ENCODE data around the gene RTN4IP1. TPM values are rescaled to one million over a fixed set of nuclear protein-coding genes. Genes with fewer than 3 reads are reported as not detected.

RTN4IP1 gene
- total RNA-seq, 6 donors from 2014 or later: 1.6 to 5.9 (median 4.3) TPM

GRCh38 chr6:106540432-106540831 is 88.9 kb downstream of the RTN4IP1 start:
- Histone ChIP-seq H3K4me1 (peaks cover 0 to 16% (median 1%) of the 10 kb centered on the region in 4 donors), H3K27ac (no peak overlapping the region), H3K36me3 (peaks cover 2 to 14% (median 6%) of the 10 kb centered on the region in 4 donors), H3K4me3 (no peak overlapping the region), H3K9me3 (no peaks in the 10 kb centered on the region), H3K27me3 (no peaks in the 10 kb centered on the region)
- no peak for DNase-seq
- ATAC-seq (ENCODE audit: low FRiP score in 2 of 2): no peak
- no peak for TF ChIP-seq POLR2AphosphoS5 (IDR thresholded peaks at IDR 0.05)
- no peak for TF ChIP-seq EP300 (IDR thresholded peaks at IDR 0.05)
- no peak for TF ChIP-seq POLR2A (IDR thresholded peaks at IDR 0.05)
- no peak for TF ChIP-seq CTCF (IDR thresholded peaks at IDR 0.05)

- H3K36me3 ChIP-seq: peaks cover 0 to 13% (median 6%) of the 10 kb centered on the region in 4 donors
- no peaks in the 10 kb centered on the region for H3K9me3 ChIP-seq
- no peaks in the 10 kb centered on the region for H3K27me3 ChIP-seq
- WGBS, 2 donors: 69 to 76% methylated on average over 9 of the region's 9 CpGs
- H3K4me1 ChIP-seq: peaks cover 0 to 16% (median 1%) of the 10 kb centered on the region in 4 donors
- DNase-seq (peak; percentile 33 to 53), ATAC-seq (ENCODE audit: low FRiP score in 2 of 2) (peak in 1 of 2 donors; percentile 37)
- TF ChIP-seq EP300 (IDR thresholded peaks at IDR 0.05) (no peak), POLR2A (IDR thresholded peaks at IDR 0.05) (no peak), CTCF (IDR thresholded peaks at IDR 0.05) (no peak), POLR2AphosphoS5 (IDR thresholded peaks at IDR 0.05) (no peak)
- no peak overlapping the region for H3K4me3 ChIP-seq
- peak overlapping the region in 1 of 4 donors; percentile 33 for H3K27ac ChIP-seq
These were observed 89.4 kb downstream of the RTN4IP1 start for GRCh38 chr6:106539936-106540335.

- H3K27ac ChIP-seq: peak overlapping the region in 1 of 4 donors; percentile 9
- H3K9me3 ChIP-seq: no peaks in the 10 kb centered on the region
- DNase-seq (peak in 1 of 2 donors; percentile 54), ATAC-seq (ENCODE audit: low FRiP score in 2 of 2) (peak in 1 of 2 donors; percentile 75)
- H3K4me1 ChIP-seq: peaks cover 0 to 16% (median 1%) of the 10 kb centered on the region in 4 donors
- WGBS, 2 donors: 38 to 78% methylated on average over 1 of the region's 1 CpG
- peaks cover 0 to 2% (median under 1%) of the 10 kb centered on the region in 4 donors for H3K36me3 ChIP-seq
- TF ChIP-seq POLR2A (IDR thresholded peaks at IDR 0.05) (no peak), EP300 (IDR thresholded peaks at IDR 0.05) (no peak), CTCF (IDR thresholded peaks at IDR 0.05) (no peak)
- H3K4me3 ChIP-seq: no peak overlapping the region
- H3K27me3 ChIP-seq: no peaks in the 10 kb centered on the region
These were observed 91.2 kb downstream of the RTN4IP1 start for GRCh38 chr6:106538145-106538544.

- H3K4me1 ChIP-seq: peaks cover 0 to 16% (median 1%) of the 10 kb centered on the region in 4 donors
- H3K36me3 ChIP-seq: no peaks in the 10 kb centered on the region
- TF ChIP-seq POLR2AphosphoS5 (IDR thresholded peaks at IDR 0.05) (no peak), CTCF (IDR thresholded peaks at IDR 0.05) (no peak), POLR2A (IDR thresholded peaks at IDR 0.05) (no peak), EP300 (IDR thresholded peaks at IDR 0.05) (no peak)
- 74 to 83% methylated on average over 8 of the region's 8 CpGs for WGBS, 2 donors
- H3K9me3 ChIP-seq: no peaks in the 10 kb centered on the region
- no peak for ATAC-seq (ENCODE audit: low FRiP score in 2 of 2)
- no peak for DNase-seq
- H3K4me3 ChIP-seq: no peak overlapping the region
- peak overlapping the region in 1 of 4 donors; percentile 9 for H3K27ac ChIP-seq
- H3K27me3 ChIP-seq: no peaks in the 10 kb centered on the region
These were observed 91.6 kb downstream of the RTN4IP1 start for GRCh38 chr6:106537662-106538061.

GRCh38 chr6:106536851-106537250 is 92.4 kb downstream of the RTN4IP1 start:
- Histone ChIP-seq H3K4me1 (peaks cover 0 to 16% (median 1%) of the 10 kb centered on the region in 4 donors), H3K36me3 (peaks cover 0 to 1% (median 0%) of the 10 kb centered on the region in 4 donors), H3K4me3 (no peak overlapping the region), H3K27ac (no peak overlapping the region), H3K27me3 (no peaks in the 10 kb centered on the region), H3K9me3 (no peaks in the 10 kb centered on the region)
- no peak for TF ChIP-seq EP300 (IDR thresholded peaks at IDR 0.05)
- TF ChIP-seq POLR2A (IDR thresholded peaks at IDR 0.05): no peak
- TF ChIP-seq POLR2AphosphoS5 (IDR thresholded peaks at IDR 0.05): no peak
- TF ChIP-seq CTCF (IDR thresholded peaks at IDR 0.05): no peak
- WGBS, 2 donors: 57 to 75% methylated on average over 2 of the region's 2 CpGs
- no peak for ATAC-seq (ENCODE audit: low FRiP score in 2 of 2)
- DNase-seq: no peak

Measured in upper lobe of left lung (tissue), 6 donors.